OCI-LY3 (cell line): Measurements from ENCODE around the gene FLYWCH2.

Source experiments
- H2AFZ ChIP-seq: fragments of 200-600, 300-600 bp; shearing (Covaris generic); 2 replicates; pipeline ENCODE4 v1.6.0; 2014; ENCODE audit warnings: antibody characterized with exemption, low read depth, low read length
- H3K27ac ChIP-seq: fragments of 200-600, 300-600 bp; sonication (generic); 2 replicates; pipeline ENCODE4 v1.5.1; 2014; ENCODE audit warnings: mild to moderate bottlenecking, low read length, moderate library complexity, mixed read lengths
- H3K27me3 ChIP-seq: fragments of 200-600, 300-600 bp; sonication (generic); 2 replicates; pipeline ENCODE4 v1.6.1; 2014; ENCODE audit warnings: low read depth, low read length, mixed read lengths
- H3K36me3 ChIP-seq: fragments of 200-600, 300-600 bp; sonication (generic); replicated peaks from 2 replicates; pipeline ENCODE3; 2014; ENCODE audit warnings: low read depth, low read length, mixed read lengths
- H3K4me1 ChIP-seq: fragments of 300-600, 200-600 bp; sonication (generic); 2 replicates; pipeline ENCODE4 v1.6.1; 2014; ENCODE audit warnings: low read length, mixed read lengths
- H3K4me2 ChIP-seq: fragments of 200-600, 300-600 bp; sonication (generic); 2 replicates; pipeline ENCODE4 v1.6.1; 2014; ENCODE audit warnings: low read length, mixed read lengths
- H3K4me3 ChIP-seq: fragments of 300-600, 200-600 bp; sonication (generic); 2 replicates; pipeline ENCODE4 v1.5.1; 2014; ENCODE audit warnings: antibody characterized with exemption, mild to moderate bottlenecking, low read length, moderate library complexity
- H3K79me2 ChIP-seq: fragments of 300-600, 200-600 bp; shearing (Covaris generic); 2 replicates; pipeline ENCODE4 v1.6.1; 2014; ENCODE audit warnings: mild to moderate bottlenecking, low read length, mixed read lengths
- H3K9ac ChIP-seq: fragments of 300-600, 200-600 bp; shearing (Covaris generic); 2 replicates; pipeline ENCODE4 v1.6.0; 2014; ENCODE audit warnings: mild to moderate bottlenecking, low read length, moderate library complexity
- H3K9me3 ChIP-seq: fragments of 200-600, 300-600 bp; shearing (Covaris generic); 2 replicates; pipeline ENCODE4 v1.6.1; 2014; ENCODE audit warnings: low read length, mixed read lengths; ENCODE audit not compliant: insufficient read depth
- H4K20me1 ChIP-seq: fragments of 200-600, 300-600 bp; sonication (generic); 2 replicates; pipeline ENCODE4 v1.6.1; 2016; ENCODE audit warnings: low read length, mixed read lengths; ENCODE audit not compliant: insufficient read depth
- EZH2phosphoT487 ChIP-seq: fragments of 200-600 bp; shearing (Covaris generic); IDR thresholded peaks from 2 replicates; pipeline ENCODE4 v1.6.1; 2018; ENCODE audit warnings: antibody characterized with exemption, mixed run types, low read depth
- TF ChIP-seq, protein P1 (sequence below): fragments of 200-600, 300-600 bp; sonication (generic); IDR thresholded peaks from 2 replicates; pipeline ENCODE4 v1.5.1; 2014; ENCODE audit warnings: antibody characterized with exemption, low read length, low read depth

The FLYWCH2 gene

DNA sequence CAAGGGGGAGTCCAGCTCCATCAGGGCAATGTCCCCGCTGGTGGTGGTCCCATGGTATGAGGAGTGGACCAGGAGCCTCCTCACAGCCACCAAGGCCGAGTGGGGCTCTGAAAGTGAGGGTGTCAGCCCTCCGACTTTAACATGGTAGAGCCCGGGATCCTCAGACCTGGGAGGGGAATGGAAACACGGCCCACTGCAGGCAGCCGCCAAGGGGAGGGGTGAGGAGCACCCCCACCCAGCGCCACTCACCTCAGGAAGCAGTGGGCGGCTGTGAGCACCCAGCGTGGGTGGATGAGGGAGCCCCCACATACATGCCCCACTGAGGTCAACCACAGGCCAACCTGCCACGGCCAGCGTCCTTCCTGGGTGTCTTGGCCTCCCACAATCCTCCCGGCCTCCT is 42.1 kb upstream of the FLYWCH2 start:
- Histone ChIP-seq H3K9ac (no peak overlapping the region), H2AFZ (no peak overlapping the region), H3K27me3 (no peaks in the 10 kb centered on the region), H3K27ac (no peak overlapping the region), H3K4me1 (no peaks in the 10 kb centered on the region), H4K20me1 (no peaks in the 10 kb centered on the region), H3K4me3 (no peak overlapping the region), H3K9me3 (no peaks in the 10 kb centered on the region), H3K79me2 (no peaks in the 10 kb centered on the region), H3K36me3 (no peaks in the 10 kb centered on the region), H3K4me2 (no peak overlapping the region)
- TF ChIP-seq EZH2phosphoT487, result no peak
- TF ChIP-seq, protein P1, sequence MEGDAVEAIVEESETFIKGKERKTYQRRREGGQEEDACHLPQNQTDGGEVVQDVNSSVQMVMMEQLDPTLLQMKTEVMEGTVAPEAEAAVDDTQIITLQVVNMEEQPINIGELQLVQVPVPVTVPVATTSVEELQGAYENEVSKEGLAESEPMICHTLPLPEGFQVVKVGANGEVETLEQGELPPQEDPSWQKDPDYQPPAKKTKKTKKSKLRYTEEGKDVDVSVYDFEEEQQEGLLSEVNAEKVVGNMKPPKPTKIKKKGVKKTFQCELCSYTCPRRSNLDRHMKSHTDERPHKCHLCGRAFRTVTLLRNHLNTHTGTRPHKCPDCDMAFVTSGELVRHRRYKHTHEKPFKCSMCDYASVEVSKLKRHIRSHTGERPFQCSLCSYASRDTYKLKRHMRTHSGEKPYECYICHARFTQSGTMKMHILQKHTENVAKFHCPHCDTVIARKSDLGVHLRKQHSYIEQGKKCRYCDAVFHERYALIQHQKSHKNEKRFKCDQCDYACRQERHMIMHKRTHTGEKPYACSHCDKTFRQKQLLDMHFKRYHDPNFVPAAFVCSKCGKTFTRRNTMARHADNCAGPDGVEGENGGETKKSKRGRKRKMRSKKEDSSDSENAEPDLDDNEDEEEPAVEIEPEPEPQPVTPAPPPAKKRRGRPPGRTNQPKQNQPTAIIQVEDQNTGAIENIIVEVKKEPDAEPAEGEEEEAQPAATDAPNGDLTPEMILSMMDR, result no peak

DNA sequence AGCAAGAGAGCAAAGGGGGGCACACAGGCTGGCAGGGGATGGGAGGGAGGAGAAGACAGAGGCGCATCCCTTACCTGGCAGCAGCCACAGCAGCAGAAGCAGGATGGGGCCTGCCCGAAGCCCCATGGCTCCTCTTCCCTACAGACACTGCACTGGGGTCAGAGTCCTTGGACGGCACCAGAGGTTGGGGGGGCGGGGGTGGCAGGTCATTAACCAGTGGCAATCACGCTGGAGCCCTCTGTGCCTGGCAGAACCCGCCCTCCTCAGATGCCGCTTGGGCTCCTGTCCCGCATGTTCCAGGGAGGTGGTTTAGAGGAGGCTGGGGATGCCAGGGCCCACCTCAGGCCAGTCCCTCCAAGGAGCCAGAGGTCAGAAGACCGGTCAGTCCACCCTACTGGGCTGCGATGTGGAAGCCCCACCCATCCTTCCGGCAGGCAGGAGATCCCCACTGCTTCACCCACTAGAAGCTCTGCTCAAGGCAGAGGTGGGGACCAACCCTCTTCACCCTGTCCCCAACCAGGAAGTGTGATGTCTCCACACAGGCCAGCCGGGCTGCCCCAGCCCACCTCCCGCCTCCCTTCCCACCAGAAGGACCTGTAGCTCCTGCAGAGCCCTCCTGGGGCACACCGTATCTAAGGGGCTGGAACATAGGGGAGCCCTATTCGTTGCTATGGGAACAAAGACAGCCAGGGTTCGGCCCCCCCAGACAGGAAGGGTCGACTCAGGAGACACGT is 41.2 kb upstream of the FLYWCH2 start:
- Histone ChIP-seq H4K20me1 (no peaks in the 10 kb centered on the region), H3K4me2 (no peak overlapping the region), H3K36me3 (no peaks in the 10 kb centered on the region), H3K27me3 (no peaks in the 10 kb centered on the region), H3K27ac (no peak overlapping the region), H3K9ac (no peak overlapping the region), H3K4me1 (no peaks in the 10 kb centered on the region), H2AFZ (no peak overlapping the region), H3K9me3 (no peaks in the 10 kb centered on the region), H3K79me2 (no peaks in the 10 kb centered on the region), H3K4me3 (no peak overlapping the region)
- TF ChIP-seq, protein P1, result no peak
- TF ChIP-seq EZH2phosphoT487, result no peak

DNA sequence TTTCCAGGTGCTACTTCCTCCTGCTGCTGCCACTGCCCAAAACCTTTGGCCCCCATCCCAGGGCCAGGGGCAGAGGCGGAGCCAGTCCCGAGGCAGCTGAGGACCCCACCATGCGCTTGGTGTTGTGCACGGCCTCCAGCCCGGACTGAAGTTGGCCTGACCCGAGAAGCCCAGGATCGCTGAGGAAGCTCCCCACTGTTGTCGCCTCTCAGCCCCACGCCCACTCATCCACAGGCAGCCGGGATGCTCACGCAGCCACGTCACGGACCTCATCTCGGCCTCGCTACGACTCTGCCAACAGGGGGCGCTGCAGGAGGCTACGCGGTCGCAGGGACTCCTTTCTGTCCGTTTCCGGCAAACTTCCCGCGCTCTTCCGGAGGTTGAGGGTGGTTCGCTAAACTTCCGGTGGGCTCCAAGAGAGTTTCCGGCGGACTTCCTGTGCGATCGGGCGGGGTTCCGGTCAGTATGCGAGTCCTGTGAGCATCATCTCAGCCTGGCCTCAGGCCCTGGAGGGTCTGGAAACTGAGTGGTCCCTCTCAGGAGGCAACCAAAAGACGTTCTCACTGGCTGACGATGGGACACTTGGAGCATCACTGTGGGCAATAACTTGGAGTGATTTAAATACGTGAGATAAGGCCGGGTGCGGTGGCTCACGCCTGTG is 40.5 kb upstream of the FLYWCH2 start:
- no peak overlapping the region for H3K4me2 ChIP-seq
- H3K27ac ChIP-seq, result no peak overlapping the region
- H4K20me1 ChIP-seq, result no peaks in the 10 kb centered on the region
- H3K9ac ChIP-seq, result no peak overlapping the region
- H3K36me3 ChIP-seq, result no peaks in the 10 kb centered on the region
- no peak for TF ChIP-seq EZH2phosphoT487
- TF ChIP-seq, protein P1, result peak; percentile 47
- H2AFZ ChIP-seq, result no peak overlapping the region
- no peaks in the 10 kb centered on the region for H3K79me2 ChIP-seq
- H3K27me3 ChIP-seq, result no peaks in the 10 kb centered on the region
- H3K4me1 ChIP-seq, result no peaks in the 10 kb centered on the region
- H3K9me3 ChIP-seq, result no peaks in the 10 kb centered on the region
- H3K4me3 ChIP-seq, result no peak overlapping the region

DNA sequence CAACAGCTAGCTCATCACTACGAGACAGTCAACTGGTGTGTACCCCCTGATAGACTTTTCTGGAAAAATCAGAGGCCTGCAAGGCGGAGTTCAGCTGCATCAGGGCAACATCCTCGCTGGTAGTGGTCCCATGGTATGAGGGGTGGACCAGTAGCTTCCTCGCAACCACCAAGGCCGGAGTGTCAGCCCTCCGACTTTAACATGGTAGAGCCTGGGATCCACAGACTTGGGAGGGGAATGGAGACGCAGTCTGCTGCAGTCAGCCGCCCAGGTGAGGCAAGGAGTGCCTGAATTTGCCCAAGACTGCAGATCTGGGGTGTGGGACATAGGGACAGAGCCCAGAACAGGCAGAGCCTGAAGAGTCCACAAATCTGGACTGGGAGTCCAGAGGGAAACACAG is 39.5 kb upstream of the FLYWCH2 start:
- no peaks in the 10 kb centered on the region for H3K27me3 ChIP-seq
- no peak overlapping the region for H3K27ac ChIP-seq
- no peaks in the 10 kb centered on the region for H3K36me3 ChIP-seq
- H2AFZ ChIP-seq, result no peak overlapping the region
- no peak overlapping the region for H3K4me2 ChIP-seq
- no peaks in the 10 kb centered on the region for H3K79me2 ChIP-seq
- no peaks in the 10 kb centered on the region for H3K4me1 ChIP-seq
- no peaks in the 10 kb centered on the region for H4K20me1 ChIP-seq
- H3K9ac ChIP-seq, result no peak overlapping the region
- H3K4me3 ChIP-seq, result no peak overlapping the region
- no peaks in the 10 kb centered on the region for H3K9me3 ChIP-seq
- TF ChIP-seq, protein P1, result no peak
- TF ChIP-seq EZH2phosphoT487, result no peak
